ENCODE measurements around the gene SMIM43.

GRCh38 chr4:121777625-121778024 lies 12.7 kb upstream of the SMIM43 start:
- no peak for TF ChIP-seq CTCF (IDR thresholded peaks at IDR 0.05; ENCODE audit: extremely low read depth in 1 of 2, insufficient read depth in 1 of 2, low read depth in 1 of 2, low read length in 2 of 2)
- no peak for TF ChIP-seq MAX (IDR thresholded peaks at IDR 0.05; ENCODE audit: insufficient read depth, insufficient read length)
- no peak for TF ChIP-seq POLR2A (IDR thresholded peaks at IDR 0.05; ENCODE audit: low read depth, low read length)
- TF ChIP-seq JUN (IDR thresholded peaks at IDR 0.05; ENCODE audit: borderline replicate concordance, insufficient read depth, insufficient read length, low read depth): no peak
- no peak for TF ChIP-seq EZH2 (IDR thresholded peaks at IDR 0.05; ENCODE audit: borderline replicate concordance, low read depth, low read length, severe bottlenecking)
- no peak for TF ChIP-seq GATA2 (IDR thresholded peaks at IDR 0.05; ENCODE audit: insufficient read depth, insufficient read length, low read depth, low read length)

Data from endothelial cell of umbilical vein (primary cell).